A673 (cell line): ENCODE results near the gene HMCES. TPM values are rescaled to one million over a fixed set of nuclear protein-coding genes. Genes with fewer than 3 reads are reported as not detected.
"Not testable (repeated sequence)": the region's sequence is repeated elsewhere in the genome, so short reads cannot be mapped to it uniquely, and the experiment has no call there.

Experiments used
- BruUV-seq: library from RNA; stranded (reverse); fragments of 400-500 nt; replicated peaks from 2 replicates; lab custom pipeline; 2021; lab: Mats Ljungman, UMichigan
- CTCF ChIA-PET: fragments of 300-600 bp; sonication (Branson Sonifier 250); formaldehyde crosslinking; loops from one replicate; lab custom pipeline; 2022; ENCODE audit warnings: antibody characterized with exemption; lab: Charles Lee
- POLR2A ChIA-PET: fragments of 300-600 bp; sonication (Branson Sonifier 250); formaldehyde crosslinking; loops from one replicate; lab custom pipeline; 2022; ENCODE audit warnings: antibody characterized with exemption; ENCODE audit not compliant: low non-redundant PET; lab: Charles Lee
- DNase-seq: peaks from one replicate; pipeline ENCODE4 v3.0.0-alpha.2; 2015; ENCODE audit warnings: low spot score
- H3K27ac ChIP-seq: fragments of 200-600 bp; sonication (generic); 2 replicates; pipeline ENCODE4 v1.5.1; 2016; ENCODE audit warnings: mixed run types, low read depth, mild to moderate bottlenecking, mixed read lengths, antibody characterized with exemption, low read length; ENCODE audit not compliant: poor library complexity, severe bottlenecking
- H3K27me3 ChIP-seq: fragments of 200-600 bp; sonication (generic); replicated peaks from 2 replicates; pipeline ENCODE4 v1.6.1; 2017; ENCODE audit warnings: mixed run types, low read depth, mild to moderate bottlenecking, mixed read lengths, antibody characterized with exemption, low read length; ENCODE audit not compliant: insufficient read depth, poor library complexity
- H3K36me3 ChIP-seq: fragments of 200-600 bp; sonication (generic); 2 replicates; pipeline ENCODE4 v1.6.1; 2016; ENCODE audit warnings: mixed run types, mild to moderate bottlenecking, mixed read lengths, antibody characterized with exemption, low read length; ENCODE audit not compliant: insufficient read depth, poor library complexity, severe bottlenecking
- H3K4me1 ChIP-seq: fragments of 200-600 bp; sonication (generic); 2 replicates; pipeline ENCODE4 v1.6.1; 2017; ENCODE audit warnings: mixed run types, mild to moderate bottlenecking, mixed read lengths, antibody characterized with exemption, low read length; ENCODE audit not compliant: insufficient read depth, poor library complexity, severe bottlenecking
- H3K4me3 ChIP-seq: fragments of 200-600 bp; sonication (generic); 2 replicates; pipeline ENCODE4 v1.5.1; 2016; ENCODE audit warnings: low read depth, mixed run types, mild to moderate bottlenecking, mixed read lengths, low read length; ENCODE audit not compliant: poor library complexity, severe bottlenecking
- H3K9me3 ChIP-seq: fragments of 200-600 bp; sonication (generic); 2 replicates; pipeline ENCODE4 v1.6.1; 2016; ENCODE audit warnings: mixed run types, low read depth, mild to moderate bottlenecking, mixed read lengths, antibody characterized with exemption, low read length; ENCODE audit not compliant: poor library complexity, severe bottlenecking
- EZH2 ChIP-seq: fragments of 200-600 bp; sonication (generic); IDR thresholded peaks from 2 replicates; pipeline ENCODE4 v1.6.1; 2017; ENCODE audit warnings: borderline replicate concordance, low read depth, mild to moderate bottlenecking, mixed read lengths, antibody characterized with exemption, low read length; ENCODE audit not compliant: poor library complexity, severe bottlenecking
- intact Hi-C: fragments of 100-400 bp; cut with micrococcal nuclease; formaldehyde crosslinking; loops from one replicate; pipeline ENCODE4 v1.10.0; 2022; ENCODE audit not compliant: unreplicated experiment
- total RNA-seq: library from RNA; stranded (reverse); gene quantifications from 2 replicates; pipeline ENCODE4 v1.2.3, GENCODE V29; 2021
- TF ChIP-seq, protein P1 (sequence below): fragments of 300-800, 200-600 bp; sonication (generic); conservative IDR thresholded peaks from 2 replicates; pipeline ENCODE4 v1.5.1; 2017; ENCODE audit warnings: low read depth, mild to moderate bottlenecking, antibody characterized with exemption, low read length, moderate library complexity, mixed read lengths

Gene HMCES
- total RNA-seq, 1 experiment from 2014 or later = 52.2 TPM

DNA sequence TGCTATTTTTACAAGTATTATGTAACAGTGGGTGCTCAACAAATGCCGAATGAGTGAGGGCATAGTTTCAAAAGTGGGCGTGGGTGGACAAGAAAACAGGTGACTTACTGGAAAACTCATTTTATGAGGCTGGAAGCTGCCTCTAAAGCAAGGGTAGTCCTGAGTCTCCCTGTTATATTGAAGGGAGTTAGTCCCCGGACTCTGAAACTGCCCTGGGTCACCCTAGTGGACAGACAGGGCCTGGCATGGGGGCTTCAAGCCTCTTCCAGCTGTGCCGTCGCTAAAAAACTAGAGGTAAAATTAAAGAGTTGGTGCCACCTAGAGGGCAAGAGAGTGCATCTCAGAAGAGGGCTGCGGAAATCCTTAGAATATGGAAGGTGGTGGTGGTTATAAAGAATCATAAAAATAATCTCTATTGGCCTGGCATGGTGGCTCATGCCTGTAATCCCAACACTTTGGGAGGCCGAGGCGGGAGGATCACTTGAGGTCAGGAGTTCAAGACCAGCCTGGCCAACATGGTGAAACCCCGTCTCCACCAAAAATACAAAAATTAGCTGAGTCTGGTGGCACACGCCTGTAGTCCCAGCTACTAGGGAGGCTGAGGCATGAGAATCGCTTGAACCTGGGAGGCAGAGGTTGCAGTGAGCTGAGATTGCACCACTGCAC is 32.9 kb upstream of the HMCES start:
- H3K9me3 ChIP-seq, H3K4me1 ChIP-seq, POLR2A ChIA-PET, H3K4me3 ChIP-seq, H3K27me3 ChIP-seq, H3K27ac ChIP-seq, H3K36me3 ChIP-seq, BruUV-seq: not testable (repeated sequence)
- DNase-seq = peak; percentile 93
- CTCF ChIA-PET = interaction anchor here (0.7 to 3.8 kb wide), 5 partner anchors 83 to 1510 kb away, joined by 3 to 35 read pairs (median 6); no protein-coding TSS in a partner anchor
- intact Hi-C loops = loop anchor here (1.0 to 5.0 kb wide), 3 partner anchors 63 to 275 kb away; partner anchors contain the start of gene CNBP
- TF ChIP-seq, protein P1, sequence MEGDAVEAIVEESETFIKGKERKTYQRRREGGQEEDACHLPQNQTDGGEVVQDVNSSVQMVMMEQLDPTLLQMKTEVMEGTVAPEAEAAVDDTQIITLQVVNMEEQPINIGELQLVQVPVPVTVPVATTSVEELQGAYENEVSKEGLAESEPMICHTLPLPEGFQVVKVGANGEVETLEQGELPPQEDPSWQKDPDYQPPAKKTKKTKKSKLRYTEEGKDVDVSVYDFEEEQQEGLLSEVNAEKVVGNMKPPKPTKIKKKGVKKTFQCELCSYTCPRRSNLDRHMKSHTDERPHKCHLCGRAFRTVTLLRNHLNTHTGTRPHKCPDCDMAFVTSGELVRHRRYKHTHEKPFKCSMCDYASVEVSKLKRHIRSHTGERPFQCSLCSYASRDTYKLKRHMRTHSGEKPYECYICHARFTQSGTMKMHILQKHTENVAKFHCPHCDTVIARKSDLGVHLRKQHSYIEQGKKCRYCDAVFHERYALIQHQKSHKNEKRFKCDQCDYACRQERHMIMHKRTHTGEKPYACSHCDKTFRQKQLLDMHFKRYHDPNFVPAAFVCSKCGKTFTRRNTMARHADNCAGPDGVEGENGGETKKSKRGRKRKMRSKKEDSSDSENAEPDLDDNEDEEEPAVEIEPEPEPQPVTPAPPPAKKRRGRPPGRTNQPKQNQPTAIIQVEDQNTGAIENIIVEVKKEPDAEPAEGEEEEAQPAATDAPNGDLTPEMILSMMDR = peak; percentile 89

DNA sequence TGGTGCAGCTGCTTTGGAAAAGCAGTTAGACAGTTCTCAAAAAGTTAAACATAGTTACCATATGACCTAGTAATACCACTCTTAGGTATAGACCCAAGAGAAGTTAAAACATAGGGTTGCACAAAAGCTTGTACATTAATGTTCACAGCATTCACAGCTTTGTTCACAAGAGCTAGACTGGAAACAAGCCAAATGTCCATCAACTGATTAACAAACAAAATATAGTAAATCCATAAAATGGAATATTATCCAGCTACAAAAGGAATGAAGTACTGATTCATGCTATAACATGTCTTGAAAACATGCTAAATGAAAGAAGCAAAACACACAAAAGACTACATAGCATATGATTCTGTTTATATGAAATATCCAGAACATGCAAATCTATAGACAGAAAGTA is 32.0 kb upstream of the HMCES start:
- DNase-seq = no peak
- BruUV-seq = no TSS peak
- intact Hi-C loops = loop anchor here (5.0 kb wide), 1 partner anchor 64 kb away; the partner anchor contains the start of gene CNBP

DNA sequence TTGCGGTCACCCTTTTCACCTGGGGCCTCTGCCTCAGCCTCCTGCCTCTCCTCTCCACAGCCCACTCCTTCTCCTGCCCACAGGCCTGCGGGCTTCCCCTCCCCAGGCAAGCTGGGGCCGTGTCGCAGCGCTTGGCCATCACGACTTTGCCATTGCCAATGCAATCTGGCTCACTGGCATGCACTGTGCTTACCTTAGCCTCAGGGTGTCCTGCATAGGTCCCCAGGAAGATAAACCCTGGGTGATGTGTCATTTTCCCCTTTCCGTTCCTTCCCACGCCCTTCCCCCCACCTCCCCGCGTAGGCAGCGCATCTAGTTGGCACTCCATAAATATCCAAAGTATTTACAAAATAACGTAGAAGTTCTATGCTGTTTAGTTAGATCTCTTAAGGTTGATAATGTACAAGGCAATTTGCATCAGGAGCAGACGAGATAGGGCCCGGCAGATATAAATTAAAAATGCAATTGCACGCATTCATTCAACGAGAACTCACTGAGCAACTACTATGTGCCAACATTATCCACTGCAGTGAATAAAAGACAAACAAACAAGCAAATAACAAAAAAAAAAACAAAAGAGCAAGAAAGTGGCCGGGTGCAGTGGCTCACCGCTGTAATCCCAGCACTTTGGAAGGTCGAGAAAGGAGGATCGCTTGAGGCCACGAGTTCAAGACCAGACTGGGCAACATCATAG is 30.2 kb upstream of the HMCES start:
- peaks cover 18% of the 10 kb centered on the region for H3K36me3 ChIP-seq
- TF ChIP-seq, protein P1 = no peak
- TF ChIP-seq EZH2 = no peak
- no peaks in the 10 kb centered on the region for H3K4me1 ChIP-seq
- no peaks in the 10 kb centered on the region for H3K9me3 ChIP-seq
- H3K27ac ChIP-seq = peak overlapping the region; percentile 91
- ChIA-PET POLR2A (interaction anchor here (0.6 kb wide), 1 partner anchor 69 kb away, joined by 3 read pairs; no protein-coding TSS in a partner anchor), CTCF (interaction anchor here (0.5 to 3.8 kb wide), 2 partner anchors 94 to 278 kb away, joined by 3 to 35 read pairs; no protein-coding TSS in a partner anchor)
- no peak for DNase-seq
- H3K4me3 ChIP-seq = peak overlapping the region; percentile 93
- intact Hi-C loops = loop anchor here (5.0 kb wide), 1 partner anchor 66 kb away; the partner anchor contains the start of gene CNBP
- no TSS peak for BruUV-seq
- H3K27me3 ChIP-seq = no peaks in the 10 kb centered on the region

More for the DNA sequence above, 32.0 kb upstream of the HMCES start:
- Histone ChIP-seq H3K4me3 (no peak overlapping the region), H3K27ac (no peak overlapping the region), H3K4me1 (no peaks in the 10 kb centered on the region), H3K9me3 (no peaks in the 10 kb centered on the region), H3K27me3 (no peaks in the 10 kb centered on the region), H3K36me3 (no peaks in the 10 kb centered on the region)
- TF ChIP-seq EZH2 = no peak
- TF ChIP-seq, protein P1 = no peak
- ChIA-PET POLR2A (no interaction called here), CTCF (interaction anchor here (0.7 to 3.8 kb wide), 3 partner anchors 27 to 276 kb away, joined by 3 to 35 read pairs (median 20); no protein-coding TSS in a partner anchor)
